Measurements from ENCODE around the gene NDST1. TPM values are rescaled to one million over a fixed set of nuclear protein-coding genes. Genes with fewer than 3 reads are reported as not detected.
A peak's percentile ranks its signal among the peaks of the same experiment; 100 is the strongest.

The NDST1 gene
- total RNA-seq (1 to 10 TPM; 1.9 to 2.8 TPM), polyA plus RNA-seq (0.13 TPM)

DNA sequence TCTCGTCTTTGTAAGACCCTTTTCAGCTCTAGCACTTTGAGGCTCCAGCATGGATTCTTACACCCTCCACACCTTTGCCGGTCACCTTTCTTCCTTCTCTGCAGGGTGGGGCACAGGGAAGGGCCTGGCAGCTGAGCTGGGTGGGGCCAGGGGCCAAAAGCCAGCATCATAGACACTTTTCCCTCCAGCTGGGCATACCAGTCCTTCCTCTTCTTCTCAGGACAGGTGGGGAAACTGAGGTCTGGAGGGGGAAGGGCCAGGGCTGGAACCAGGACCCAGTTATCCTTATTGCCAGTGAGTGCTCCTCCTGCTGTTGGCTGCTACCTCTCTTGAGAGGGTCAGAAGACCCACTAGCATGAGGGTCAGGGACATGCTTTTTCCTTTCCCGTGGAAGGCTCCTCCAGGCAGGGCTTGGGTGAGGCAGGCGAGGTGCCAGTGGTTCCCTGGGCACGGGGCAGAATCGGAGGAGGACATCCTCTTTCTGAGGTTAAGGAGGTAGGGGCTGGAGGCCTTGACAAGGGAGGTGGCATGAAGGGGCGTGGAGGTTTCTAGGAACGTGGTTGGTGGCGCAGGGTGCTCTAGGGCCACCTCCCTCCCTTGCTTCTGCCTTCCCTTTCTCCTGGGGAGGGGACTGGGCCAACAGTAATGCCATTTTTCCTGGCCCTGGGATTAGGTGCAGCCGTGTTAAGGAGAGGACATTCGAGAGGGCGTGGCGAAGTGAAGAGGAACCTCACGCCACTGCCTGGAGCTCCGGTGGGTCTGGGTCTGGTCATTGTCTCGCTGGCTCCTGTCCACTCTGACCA lies at the start of gene NDST1:
Gene NDST1 (plus strand): TSS at position 658 of the 803 bp plus-strand sequence. CDS start 13,124 bp downstream, outside the sequence.
- Mint-ChIP-seq H3K4me3 (no peak within 1 kb of the TSS), H3K27me3 (peaks cover 0 to 2% of the 10 kb centered on the region in 2 donors), H3K9me3 (no peaks in the 10 kb centered on the region), H3K27ac (peak within 1 kb of the TSS in 2 of 8 donors; percentile 24 to 29), H3K4me1 (no peaks in the 10 kb centered on the region), H3K36me3 (no peaks in the 10 kb centered on the region)
- H3K9me3 ChIP-seq (ENCODE audit: low read length) = no peaks in the 10 kb centered on the region
- no peak within 1 kb of the TSS for H3K27ac ChIP-seq (ENCODE audit: low read depth, low read length)
- POLR2A ChIA-PET = no interaction called here
- H3K27me3 ChIP-seq (ENCODE audit: insufficient read depth, low read length, poor library complexity, severe bottlenecking) = no peaks in the 10 kb centered on the region
- no peak for DNase-seq
- no peak within 1 kb of the TSS for H3K4me3 ChIP-seq (ENCODE audit: low read length)
- no peaks in the 10 kb centered on the region for H3K4me1 ChIP-seq (ENCODE audit: insufficient read depth, low read length)
- no peaks in the 10 kb centered on the region for H3K36me3 ChIP-seq (ENCODE audit: insufficient read depth, low read length)
- CTCF ChIA-PET = no interaction called here

DNA sequence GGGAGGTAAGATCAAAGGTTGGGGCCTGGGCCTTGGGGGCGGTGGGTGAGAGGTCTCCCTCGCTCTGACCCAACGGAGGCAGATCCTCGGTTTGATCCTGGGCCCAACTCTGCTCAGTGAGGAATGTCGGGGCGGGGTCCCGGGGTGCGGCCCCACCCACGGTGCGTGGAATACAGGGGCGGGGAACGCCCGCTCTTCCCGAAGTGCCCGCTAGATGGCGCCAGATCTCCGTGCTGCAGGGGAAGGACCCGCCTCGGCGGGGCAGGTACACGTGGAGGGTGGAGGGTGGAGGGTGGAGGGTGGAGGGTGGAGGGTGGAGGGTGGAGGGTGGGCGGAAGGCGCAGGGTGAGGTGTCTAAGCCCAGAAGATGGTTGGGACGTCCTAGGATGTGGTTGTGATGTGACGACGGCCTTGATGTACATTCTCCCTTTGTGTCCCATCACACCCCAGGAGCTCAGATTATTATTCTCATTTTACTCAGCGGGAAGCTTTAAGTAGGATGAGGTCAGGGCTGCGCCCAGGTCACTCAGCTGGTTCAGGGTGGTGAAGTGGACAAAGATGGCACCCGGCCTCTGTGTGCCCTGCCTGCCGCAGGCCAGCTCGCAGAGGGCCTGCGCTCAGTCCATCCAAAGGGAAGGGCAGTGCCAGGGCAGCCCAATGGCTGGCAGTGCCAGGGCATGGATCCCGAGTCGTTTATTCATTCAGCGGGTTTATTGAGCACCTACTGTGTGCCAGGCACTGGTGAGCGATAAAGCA lies 49.0 kb upstream of the NDST1 start:
- no peak overlapping the region for H3K4me3 ChIP-seq (ENCODE audit: low read length)
- no peaks in the 10 kb centered on the region for H3K9me3 ChIP-seq (ENCODE audit: low read length)
- no peak overlapping the region for H3K27ac ChIP-seq (ENCODE audit: low read depth, low read length)
- H3K9me3 Mint-ChIP-seq = no peaks in the 10 kb centered on the region
- peak overlapping the region in 6 of 8 donors; percentile 14 to 83 (median 68) for H3K27ac Mint-ChIP-seq
- H3K36me3 Mint-ChIP-seq = no peaks in the 10 kb centered on the region
- peaks cover 13 to 23% (median 19%) of the 10 kb centered on the region in 3 donors for H3K4me1 Mint-ChIP-seq
- H3K4me3 Mint-ChIP-seq = peak overlapping the region in 2 of 7 donors; percentile 20 to 27
- H3K4me1 ChIP-seq (ENCODE audit: insufficient read depth, low read length) = peaks cover 31% of the 10 kb centered on the region
- ChIA-PET CTCF (interaction anchor here (0.6 to 2.8 kb wide), 12 partner anchors 9 to 387 kb away, joined by 3 to 15 read pairs (median 4); partner anchors contain the start of genes IRGM, RPS14 and SMIM3), POLR2A (interaction anchor here (2.1 kb wide), 1 partner anchor 9 kb away, joined by 6 read pairs; no protein-coding TSS in a partner anchor)
- no peaks in the 10 kb centered on the region for H3K36me3 ChIP-seq (ENCODE audit: insufficient read depth, low read length)
- DNase-seq = peak; percentile 78 to 90 (median 84)
- H3K27me3 Mint-ChIP-seq = peaks cover 0 to 2% of the 10 kb centered on the region in 2 donors
- no peaks in the 10 kb centered on the region for H3K27me3 ChIP-seq (ENCODE audit: insufficient read depth, low read length, poor library complexity, severe bottlenecking)

DNA sequence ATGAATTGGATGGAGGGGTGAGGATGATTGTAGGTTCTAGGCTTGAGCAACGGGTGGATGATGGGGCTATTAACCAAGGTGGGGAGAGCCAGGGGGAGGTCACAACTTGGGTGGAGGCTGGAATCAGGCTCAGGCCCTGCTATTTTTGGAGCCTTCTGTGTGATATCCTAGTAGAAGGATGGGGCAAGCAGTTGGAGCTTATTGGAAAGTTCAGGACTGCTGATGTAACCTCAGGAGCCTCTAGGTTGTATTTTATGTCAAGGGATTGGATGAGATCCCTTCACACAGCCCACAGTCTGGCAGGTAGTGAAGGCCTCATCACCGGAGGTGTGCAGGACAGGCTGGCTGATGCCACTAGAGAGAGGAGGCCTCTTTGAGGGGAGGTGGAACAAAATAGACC lies 47.1 kb upstream of the NDST1 start:
- ChIA-PET CTCF (interaction anchor here (1.0 to 2.8 kb wide), 2 partner anchors 11 to 99 kb away, joined by 3 to 15 read pairs; partner anchors contain the start of gene RPS14), POLR2A (no interaction called here)
- no peak for DNase-seq
- Mint-ChIP-seq H3K36me3 (no peaks in the 10 kb centered on the region), H3K4me1 (peaks cover 13 to 23% (median 19%) of the 10 kb centered on the region in 3 donors), H3K9me3 (no peaks in the 10 kb centered on the region), H3K27ac (peak overlapping the region in 4 of 8 donors; percentile 11 to 82 (median 53)), H3K27me3 (peaks cover 0 to 2% of the 10 kb centered on the region in 2 donors), H3K4me3 (no peak overlapping the region)
- H3K9me3 ChIP-seq (ENCODE audit: low read length) = no peaks in the 10 kb centered on the region
- H3K36me3 ChIP-seq (ENCODE audit: insufficient read depth, low read length) = no peaks in the 10 kb centered on the region
- H3K4me3 ChIP-seq (ENCODE audit: low read length) = no peak overlapping the region
- H3K27ac ChIP-seq (ENCODE audit: low read depth, low read length) = no peak overlapping the region
- no peaks in the 10 kb centered on the region for H3K27me3 ChIP-seq (ENCODE audit: insufficient read depth, low read length, poor library complexity, severe bottlenecking)
- peaks cover 31% of the 10 kb centered on the region for H3K4me1 ChIP-seq (ENCODE audit: insufficient read depth, low read length)

DNA sequence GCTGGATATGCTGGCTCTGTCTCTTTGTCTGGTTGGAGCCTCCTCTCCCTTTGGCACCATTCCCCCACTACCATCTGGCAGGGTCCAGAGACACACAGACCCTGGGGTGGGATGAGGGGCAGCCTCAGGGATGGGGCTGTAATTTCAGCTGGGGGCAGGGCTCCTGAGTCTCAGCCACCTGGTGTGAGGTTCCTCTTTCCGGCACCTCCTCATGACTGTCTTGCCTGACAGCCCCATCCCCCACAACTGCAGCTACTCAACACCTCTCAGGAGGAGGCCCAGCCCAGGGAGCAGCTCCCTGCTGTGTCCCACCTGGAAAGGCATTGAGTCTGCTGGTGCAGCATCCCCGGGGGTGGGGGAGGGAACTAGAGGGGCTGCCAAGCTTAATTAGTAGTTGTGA lies 46.7 kb upstream of the NDST1 start:
- DNase-seq = no peak
- Mint-ChIP-seq H3K27ac (no peak overlapping the region), H3K36me3 (no peaks in the 10 kb centered on the region)

DNA sequence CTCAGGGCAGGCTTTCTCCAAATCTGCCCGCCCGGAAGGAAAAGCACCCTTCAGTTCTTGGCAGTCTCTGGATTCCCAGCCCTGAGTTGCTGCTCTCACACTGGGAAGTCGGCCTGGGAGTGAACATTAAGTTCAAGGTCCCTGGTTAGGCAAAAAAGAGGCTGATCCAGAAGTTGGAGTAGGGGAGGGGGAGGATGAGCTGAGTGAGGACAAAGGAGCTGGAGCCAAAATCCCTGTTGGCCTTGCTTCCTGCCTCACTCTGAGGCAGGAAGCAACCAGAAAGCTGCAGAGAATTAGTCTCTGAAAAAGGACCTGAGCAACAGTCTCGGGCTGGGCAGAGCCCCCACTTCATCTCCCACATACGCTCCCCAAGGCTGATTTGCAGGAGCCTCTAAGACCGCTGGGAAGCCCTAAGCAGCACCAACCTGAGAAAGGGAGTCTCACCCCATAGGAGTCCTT lies 43.3 kb upstream of the NDST1 start:
- Histone ChIP-seq H3K9me3 (ENCODE audit: low read length) (no peaks in the 10 kb centered on the region), H3K27me3 (ENCODE audit: insufficient read depth, low read length, poor library complexity, severe bottlenecking) (no peaks in the 10 kb centered on the region), H3K27ac (ENCODE audit: low read depth, low read length) (no peak overlapping the region), H3K4me3 (ENCODE audit: low read length) (no peak overlapping the region), H3K4me1 (ENCODE audit: insufficient read depth, low read length) (peaks cover 9% of the 10 kb centered on the region), H3K36me3 (ENCODE audit: insufficient read depth, low read length) (no peaks in the 10 kb centered on the region)
- Mint-ChIP-seq H3K36me3 (no peaks in the 10 kb centered on the region), H3K27ac (no peak overlapping the region), H3K4me3 (no peak overlapping the region), H3K9me3 (no peaks in the 10 kb centered on the region), H3K4me1 (no peaks in the 10 kb centered on the region), H3K27me3 (no peaks in the 10 kb centered on the region)
- CTCF ChIA-PET = no interaction called here
- DNase-seq = no peak
- POLR2A ChIA-PET = no interaction called here

More for the DNA sequence above, 46.7 kb upstream of the NDST1 start:
- peaks cover 13 to 23% (median 19%) of the 10 kb centered on the region in 3 donors for H3K4me1 Mint-ChIP-seq
- no peaks in the 10 kb centered on the region for H3K9me3 ChIP-seq (ENCODE audit: low read length)
- peaks cover 31% of the 10 kb centered on the region for H3K4me1 ChIP-seq (ENCODE audit: insufficient read depth, low read length)
- H3K27me3 Mint-ChIP-seq = peaks cover 0 to 2% of the 10 kb centered on the region in 2 donors
- CTCF ChIA-PET = interaction anchor here (1.0 to 2.2 kb wide), 2 partner anchors 11 to 99 kb away, joined by 3 to 7 read pairs; no protein-coding TSS in a partner anchor
- no peak overlapping the region for H3K4me3 Mint-ChIP-seq
- no peak overlapping the region for H3K4me3 ChIP-seq (ENCODE audit: low read length)
- POLR2A ChIA-PET = no interaction called here
- H3K9me3 Mint-ChIP-seq = no peaks in the 10 kb centered on the region
- H3K27me3 ChIP-seq (ENCODE audit: insufficient read depth, low read length, poor library complexity, severe bottlenecking) = no peaks in the 10 kb centered on the region
- no peak overlapping the region for H3K27ac ChIP-seq (ENCODE audit: low read depth, low read length)
- H3K36me3 ChIP-seq (ENCODE audit: insufficient read depth, low read length) = no peaks in the 10 kb centered on the region

DNA sequence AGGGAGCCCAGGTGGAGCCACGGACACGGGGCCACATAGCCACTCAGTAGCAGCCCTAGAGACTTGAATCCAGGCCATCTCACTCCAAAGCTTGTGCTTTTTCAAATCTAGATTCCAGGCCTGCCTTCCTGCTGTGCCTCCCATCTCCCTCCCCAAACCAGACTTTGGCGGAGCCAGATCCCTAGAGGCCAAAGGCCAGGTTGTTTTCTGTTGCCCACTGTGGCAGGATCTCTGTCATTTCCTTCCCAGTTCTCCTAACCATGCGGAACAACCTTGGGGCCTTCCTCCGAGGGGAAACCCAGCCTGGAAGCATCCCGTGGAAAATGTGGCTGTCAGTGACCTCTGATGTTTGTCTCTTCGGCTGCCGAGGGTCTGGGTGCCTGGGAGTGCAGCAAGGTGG lies 42.0 kb upstream of the NDST1 start:
- H3K4me3 ChIP-seq (ENCODE audit: low read length) = no peak overlapping the region
- H3K27me3 ChIP-seq (ENCODE audit: insufficient read depth, low read length, poor library complexity, severe bottlenecking) = no peaks in the 10 kb centered on the region
- ChIA-PET CTCF (no interaction called here), POLR2A (no interaction called here)
- no peaks in the 10 kb centered on the region for H3K27me3 Mint-ChIP-seq
- H3K9me3 ChIP-seq (ENCODE audit: low read length) = no peaks in the 10 kb centered on the region
- no peak overlapping the region for H3K27ac Mint-ChIP-seq
- no peaks in the 10 kb centered on the region for H3K36me3 Mint-ChIP-seq
- peaks cover 7% of the 10 kb centered on the region for H3K4me1 ChIP-seq (ENCODE audit: insufficient read depth, low read length)
- no peak overlapping the region for H3K27ac ChIP-seq (ENCODE audit: low read depth, low read length)
- H3K36me3 ChIP-seq (ENCODE audit: insufficient read depth, low read length) = no peaks in the 10 kb centered on the region
- no peak overlapping the region for H3K4me3 Mint-ChIP-seq
- H3K9me3 Mint-ChIP-seq = no peaks in the 10 kb centered on the region
- DNase-seq = no peak
- H3K4me1 Mint-ChIP-seq = no peaks in the 10 kb centered on the region

DNA sequence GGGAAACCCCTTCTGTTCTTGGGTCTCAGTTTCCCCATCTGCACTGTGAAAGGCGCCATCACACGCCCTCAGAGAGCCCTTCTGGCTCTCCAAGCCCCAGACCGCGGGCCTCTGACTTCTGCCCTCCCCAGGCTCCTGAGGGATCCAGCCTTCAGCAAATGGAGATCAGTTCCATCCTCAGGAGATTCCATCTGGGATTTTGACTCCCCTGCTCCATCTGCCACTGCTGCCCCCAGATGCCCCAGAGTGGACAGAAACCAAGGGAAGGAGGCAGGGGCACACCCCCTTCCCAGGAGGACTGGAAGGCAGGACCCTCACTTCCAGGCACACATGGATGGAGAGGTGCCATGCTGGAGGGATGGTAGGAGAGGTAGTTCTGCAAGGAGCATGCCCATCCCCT lies 39.7 kb upstream of the NDST1 start:
- no peak overlapping the region for H3K27ac Mint-ChIP-seq
- Histone ChIP-seq H3K4me1 (ENCODE audit: insufficient read depth, low read length) (no peaks in the 10 kb centered on the region), H3K27ac (ENCODE audit: low read depth, low read length) (no peak overlapping the region), H3K4me3 (ENCODE audit: low read length) (no peak overlapping the region), H3K27me3 (ENCODE audit: insufficient read depth, low read length, poor library complexity, severe bottlenecking) (no peaks in the 10 kb centered on the region), H3K9me3 (ENCODE audit: low read length) (no peaks in the 10 kb centered on the region), H3K36me3 (ENCODE audit: insufficient read depth, low read length) (no peaks in the 10 kb centered on the region)
- H3K4me1 Mint-ChIP-seq = no peaks in the 10 kb centered on the region
- H3K4me3 Mint-ChIP-seq = no peak overlapping the region
- POLR2A ChIA-PET = interaction anchor here (0.6 kb wide), 1 partner anchor 631 kb away, joined by 6 read pairs; no protein-coding TSS in a partner anchor
- CTCF ChIA-PET = no interaction called here
- no peaks in the 10 kb centered on the region for H3K9me3 Mint-ChIP-seq
- DNase-seq = no peak
- no peaks in the 10 kb centered on the region for H3K36me3 Mint-ChIP-seq
- no peaks in the 10 kb centered on the region for H3K27me3 Mint-ChIP-seq

Data from CD8-positive, alpha-beta memory T cell (primary cell).